Omental fat pad (tissue), 4 donors: ENCODE results near the gene USP36. TPM values are rescaled to one million over a fixed set of nuclear protein-coding genes. Genes with fewer than 3 reads are reported as not detected.

Source experiments
- ATAC-seq: fragments of 150-250 bp; one replicate; pipeline ENCODE4 v1.9.1; 2016; ENCODE audit warnings: mild to moderate bottlenecking, moderate library complexity; ENCODE audit not compliant: low FRiP score
- DNase-seq: peaks from one replicate; pipeline ENCODE4 v3.0.0-alpha.2; 2019; ENCODE audit warnings: low spot score
- total RNA-seq, 4 donors: library from RNA; depleted of rRNA; stranded (reverse); fragments of >200 nt; gene quantifications; one replicate each; pipeline ENCODE4 v1.1.0, GENCODE V29; 2016
- TF ChIP-seq, protein P1 (sequence below), 3 donors: fragments of 450-650 bp; IDR thresholded peaks; one replicate each; pipeline ENCODE4 v1.5.1; 2016 to 2017; ENCODE audit warnings: antibody characterized with exemption in 3 of 3, mild to moderate bottlenecking in 3 of 3, moderate library complexity in 2 of 3

USP36 gene
- total RNA-seq, 4 donors from 2014 or later: 32.5 to 162 (median 86.7) TPM

DNA sequence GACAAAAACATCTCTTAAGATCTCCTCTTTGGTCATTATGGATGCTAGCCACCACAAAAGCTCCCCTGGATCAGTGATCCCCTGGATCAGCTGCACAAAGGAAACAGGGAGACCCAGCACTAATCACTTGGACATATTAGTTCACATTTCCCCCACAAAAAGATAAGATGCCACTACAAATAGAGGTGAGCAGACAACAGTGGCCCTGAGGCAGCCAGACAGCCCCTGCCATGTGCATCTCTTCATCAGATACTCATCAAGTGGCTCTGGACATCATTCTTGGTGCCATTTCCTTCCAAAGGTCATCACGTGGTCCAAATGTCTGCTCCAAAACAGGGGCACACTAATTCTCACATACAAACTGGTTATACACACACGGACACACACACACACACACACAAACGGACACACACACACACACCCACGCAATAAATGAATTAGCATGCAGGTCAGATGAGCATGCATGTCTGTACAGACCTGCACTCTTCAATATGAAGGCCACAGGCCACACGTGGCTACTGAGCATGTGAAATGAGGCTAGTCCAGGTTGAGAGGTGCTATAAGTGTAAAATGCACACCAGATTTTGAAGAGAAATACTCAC, 4.1 kb downstream of the USP36 start:
- TF ChIP-seq, protein P1, sequence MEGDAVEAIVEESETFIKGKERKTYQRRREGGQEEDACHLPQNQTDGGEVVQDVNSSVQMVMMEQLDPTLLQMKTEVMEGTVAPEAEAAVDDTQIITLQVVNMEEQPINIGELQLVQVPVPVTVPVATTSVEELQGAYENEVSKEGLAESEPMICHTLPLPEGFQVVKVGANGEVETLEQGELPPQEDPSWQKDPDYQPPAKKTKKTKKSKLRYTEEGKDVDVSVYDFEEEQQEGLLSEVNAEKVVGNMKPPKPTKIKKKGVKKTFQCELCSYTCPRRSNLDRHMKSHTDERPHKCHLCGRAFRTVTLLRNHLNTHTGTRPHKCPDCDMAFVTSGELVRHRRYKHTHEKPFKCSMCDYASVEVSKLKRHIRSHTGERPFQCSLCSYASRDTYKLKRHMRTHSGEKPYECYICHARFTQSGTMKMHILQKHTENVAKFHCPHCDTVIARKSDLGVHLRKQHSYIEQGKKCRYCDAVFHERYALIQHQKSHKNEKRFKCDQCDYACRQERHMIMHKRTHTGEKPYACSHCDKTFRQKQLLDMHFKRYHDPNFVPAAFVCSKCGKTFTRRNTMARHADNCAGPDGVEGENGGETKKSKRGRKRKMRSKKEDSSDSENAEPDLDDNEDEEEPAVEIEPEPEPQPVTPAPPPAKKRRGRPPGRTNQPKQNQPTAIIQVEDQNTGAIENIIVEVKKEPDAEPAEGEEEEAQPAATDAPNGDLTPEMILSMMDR (IDR thresholded peaks at IDR 0.05): no peak
- ATAC-seq (no peak), DNase-seq (no peak)

DNA sequence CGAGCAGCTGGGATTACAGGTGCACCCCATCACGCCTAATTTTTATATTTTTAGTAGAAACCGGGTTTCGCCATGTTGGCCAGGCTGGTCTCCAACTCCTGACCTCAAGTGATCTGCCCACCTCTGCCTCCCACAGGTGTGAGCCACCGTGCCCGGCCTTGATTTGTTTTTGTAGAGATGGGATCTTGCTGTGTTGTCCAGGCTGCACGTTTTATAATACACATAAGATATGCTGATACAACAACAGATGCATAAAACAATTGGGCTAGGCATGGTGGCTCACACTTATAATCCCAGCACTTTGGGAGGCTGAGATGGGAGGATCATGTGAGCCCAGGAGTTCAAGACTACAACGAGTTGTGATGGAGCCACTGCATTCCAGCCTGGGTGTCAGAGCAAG, 6.0 kb downstream of the USP36 start:
- TF ChIP-seq, protein P1 (IDR thresholded peaks at IDR 0.05): no peak
- DNase-seq (no peak), ATAC-seq (no peak)

DNA sequence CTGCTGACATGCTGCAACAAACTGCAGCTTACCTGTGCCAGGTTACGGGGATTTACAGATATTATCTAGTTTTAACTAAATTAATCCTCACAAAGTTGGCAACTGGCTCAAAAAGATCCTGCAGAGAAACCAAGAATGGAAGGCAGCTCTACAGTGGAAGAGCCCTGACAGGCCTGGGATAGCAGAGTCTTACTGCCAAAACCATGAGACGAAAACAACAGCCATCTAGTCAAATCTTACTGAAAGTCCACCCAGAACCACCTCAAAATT, 8.1 kb downstream of the USP36 start:
- ATAC-seq (no peak), DNase-seq (no peak)
- TF ChIP-seq, protein P1 (IDR thresholded peaks at IDR 0.05): no peak

DNA sequence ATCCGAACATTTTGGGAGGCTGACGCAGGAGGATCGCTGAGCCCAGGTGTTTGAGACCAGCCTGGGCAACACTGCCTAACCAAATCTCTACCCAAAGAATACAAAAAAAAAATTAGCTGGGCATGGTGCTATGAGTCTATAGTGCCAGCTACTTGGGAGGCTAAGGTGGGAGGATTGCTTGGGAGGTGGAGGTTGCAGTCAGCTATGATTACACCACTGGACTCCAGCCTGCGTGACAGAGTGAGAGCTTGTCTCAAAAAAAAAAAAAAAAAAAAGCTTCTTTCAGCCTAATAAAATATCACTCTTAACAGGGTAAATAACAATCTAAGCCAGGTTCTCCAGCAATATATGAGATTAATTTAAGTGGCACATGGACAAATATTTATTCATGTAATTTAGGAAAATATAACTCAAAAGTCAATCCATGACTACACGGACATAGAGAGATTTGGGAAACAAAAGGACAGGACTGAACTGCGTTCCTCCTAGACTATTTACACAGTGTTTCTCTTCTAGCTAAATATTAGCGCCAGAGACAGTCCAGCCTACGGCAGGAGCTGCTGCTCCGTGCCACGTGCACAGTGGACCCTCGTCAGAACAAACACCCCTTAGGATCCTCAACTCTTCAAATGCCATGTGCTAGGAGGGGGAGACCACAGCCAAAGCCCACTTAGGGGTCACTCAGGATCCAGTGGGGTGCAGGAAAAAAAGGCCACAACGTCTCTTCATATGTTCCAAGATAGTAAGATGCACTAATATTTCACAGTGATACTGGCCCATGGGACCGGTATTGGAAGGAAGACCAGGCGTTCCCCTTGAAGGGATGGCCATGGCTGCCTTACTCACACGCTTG, 8.7 kb downstream of the USP36 start:
- ATAC-seq: no peak
- DNase-seq: no peak
- TF ChIP-seq, protein P1 (IDR thresholded peaks at IDR 0.05): no peak

DNA sequence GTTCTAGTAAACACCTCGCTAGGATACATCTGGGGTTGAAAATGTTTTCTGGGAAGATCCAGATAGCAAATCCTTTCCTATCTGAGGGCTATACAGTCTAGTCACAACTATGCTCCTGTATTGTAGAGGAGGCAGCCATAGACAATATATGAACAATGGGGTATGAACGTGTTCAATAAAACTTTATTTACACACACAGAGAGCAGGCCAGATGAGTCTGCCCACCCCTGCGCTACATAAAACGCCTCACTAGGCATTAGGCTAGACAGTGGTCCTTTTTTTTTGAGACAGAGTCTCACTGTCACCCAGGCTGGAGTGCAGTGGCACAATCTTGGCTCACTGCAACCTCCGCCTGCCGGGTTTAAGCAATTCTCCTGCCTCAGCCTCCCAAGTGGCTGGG, 11.1 kb downstream of the USP36 start:
- ATAC-seq: no peak
- no peak for DNase-seq
- TF ChIP-seq, protein P1 (IDR thresholded peaks at IDR 0.05): no peak

DNA sequence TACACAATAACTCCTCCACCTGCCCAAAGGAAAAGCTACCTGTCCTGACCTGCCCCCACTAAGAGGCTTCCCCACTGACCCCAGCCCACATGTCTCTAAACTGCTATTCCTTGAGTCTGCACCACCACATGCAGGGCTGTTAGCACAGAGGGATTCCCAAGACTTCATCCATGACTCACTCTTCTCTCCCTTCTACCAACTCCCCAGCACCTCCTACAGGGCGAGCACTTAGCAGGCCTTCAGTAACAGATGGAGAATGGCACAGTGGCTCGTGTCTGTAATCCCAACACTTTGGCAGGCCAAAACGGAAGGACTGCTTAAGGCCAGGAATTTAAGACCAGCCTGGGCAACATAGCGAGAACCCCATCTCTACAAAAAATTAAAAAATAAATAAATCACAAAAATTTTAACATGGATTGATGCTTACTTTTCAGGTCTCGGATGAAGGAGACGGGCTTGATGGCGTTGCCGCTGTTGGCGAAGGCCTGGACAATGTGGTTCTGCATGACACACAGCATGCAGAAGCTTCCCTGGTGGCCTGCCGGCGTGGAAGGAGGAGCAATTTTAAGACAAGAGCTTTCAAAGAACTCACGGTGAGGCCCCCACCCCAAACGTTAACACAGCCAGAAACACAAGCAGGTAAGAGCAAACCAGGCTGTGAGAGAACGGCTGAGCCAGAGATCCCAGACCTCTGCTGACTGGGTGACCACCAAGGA, 12.0 kb downstream of the USP36 start:
- TF ChIP-seq, protein P1 (IDR thresholded peaks at IDR 0.05): no peak
- no peak for ATAC-seq
- no peak for DNase-seq
